Measurements from ENCODE around the gene NLGN4X. TPM values are rescaled to one million over a fixed set of nuclear protein-coding genes. Genes with fewer than 3 reads are reported as not detected.

The NLGN4X gene
- total RNA-seq, 1 donor from 2014 or later = 51.3 TPM

DNA sequence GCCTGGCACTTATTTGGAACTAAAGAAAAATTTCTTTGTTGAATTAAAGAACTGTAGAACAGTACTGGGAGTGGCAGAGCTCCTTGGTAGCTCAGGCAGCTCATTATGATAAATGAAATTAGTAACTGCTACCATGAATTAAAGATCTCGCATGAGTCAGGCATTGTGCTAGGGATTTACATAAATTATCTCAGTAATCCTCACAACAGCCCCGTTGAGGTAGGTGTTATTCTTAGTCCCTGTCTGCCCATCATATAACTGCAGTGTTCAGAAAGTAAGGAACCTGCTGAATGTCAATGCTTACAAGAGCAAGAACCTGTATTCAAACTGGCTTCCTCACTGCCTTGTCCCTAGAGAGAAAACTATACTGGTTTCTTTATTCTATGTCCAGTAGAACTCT is 108.3 kb downstream of the NLGN4X start:
- TF ChIP-seq, protein P1, sequence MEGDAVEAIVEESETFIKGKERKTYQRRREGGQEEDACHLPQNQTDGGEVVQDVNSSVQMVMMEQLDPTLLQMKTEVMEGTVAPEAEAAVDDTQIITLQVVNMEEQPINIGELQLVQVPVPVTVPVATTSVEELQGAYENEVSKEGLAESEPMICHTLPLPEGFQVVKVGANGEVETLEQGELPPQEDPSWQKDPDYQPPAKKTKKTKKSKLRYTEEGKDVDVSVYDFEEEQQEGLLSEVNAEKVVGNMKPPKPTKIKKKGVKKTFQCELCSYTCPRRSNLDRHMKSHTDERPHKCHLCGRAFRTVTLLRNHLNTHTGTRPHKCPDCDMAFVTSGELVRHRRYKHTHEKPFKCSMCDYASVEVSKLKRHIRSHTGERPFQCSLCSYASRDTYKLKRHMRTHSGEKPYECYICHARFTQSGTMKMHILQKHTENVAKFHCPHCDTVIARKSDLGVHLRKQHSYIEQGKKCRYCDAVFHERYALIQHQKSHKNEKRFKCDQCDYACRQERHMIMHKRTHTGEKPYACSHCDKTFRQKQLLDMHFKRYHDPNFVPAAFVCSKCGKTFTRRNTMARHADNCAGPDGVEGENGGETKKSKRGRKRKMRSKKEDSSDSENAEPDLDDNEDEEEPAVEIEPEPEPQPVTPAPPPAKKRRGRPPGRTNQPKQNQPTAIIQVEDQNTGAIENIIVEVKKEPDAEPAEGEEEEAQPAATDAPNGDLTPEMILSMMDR (IDR thresholded peaks at IDR 0.05; ENCODE audit: unreplicated experiment) = no peak
- no peak overlapping the region for H3K27ac Mint-ChIP-seq (ENCODE audit: unreplicated experiment)
- peaks cover 4% of the 10 kb centered on the region for H3K27me3 Mint-ChIP-seq (ENCODE audit: unreplicated experiment)
- DNase-seq (ENCODE audit: low spot score) = no peak
- H3K4me3 Mint-ChIP-seq (ENCODE audit: unreplicated experiment) = no peak overlapping the region
- H3K9me3 Mint-ChIP-seq (ENCODE audit: unreplicated experiment) = no peaks in the 10 kb centered on the region
- peaks cover 4% of the 10 kb centered on the region for H3K4me1 Mint-ChIP-seq (ENCODE audit: unreplicated experiment)
- no peaks in the 10 kb centered on the region for H3K36me3 Mint-ChIP-seq (ENCODE audit: low read depth, unreplicated experiment)

DNA sequence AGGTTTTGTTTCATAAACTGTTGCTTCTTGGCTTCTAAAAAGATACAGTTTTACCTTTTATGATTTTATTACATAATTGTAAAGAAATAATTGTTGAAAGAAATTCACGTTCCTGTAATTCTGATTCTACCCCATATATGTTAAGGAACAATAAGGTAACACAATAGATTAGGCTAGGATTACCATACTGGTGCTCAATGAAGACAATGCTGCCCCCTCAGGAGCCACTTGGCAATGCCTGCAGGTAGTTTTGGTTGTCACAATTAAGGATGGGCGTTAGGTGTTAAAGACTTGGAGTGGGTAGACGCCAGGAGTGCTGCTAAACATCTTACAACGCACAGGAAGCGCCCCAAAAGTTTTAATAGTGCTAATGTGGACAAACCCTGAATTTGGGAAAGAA is 133.2 kb downstream of the NLGN4X start:
- Mint-ChIP-seq H3K9me3 (ENCODE audit: unreplicated experiment) (no peaks in the 10 kb centered on the region), H3K36me3 (ENCODE audit: low read depth, unreplicated experiment) (no peaks in the 10 kb centered on the region), H3K4me1 (ENCODE audit: unreplicated experiment) (no peaks in the 10 kb centered on the region), H3K4me3 (ENCODE audit: unreplicated experiment) (no peak overlapping the region), H3K27ac (ENCODE audit: unreplicated experiment) (no peak overlapping the region), H3K27me3 (ENCODE audit: unreplicated experiment) (no peaks in the 10 kb centered on the region)
- no peak for DNase-seq (ENCODE audit: low spot score)
- TF ChIP-seq, protein P1 (IDR thresholded peaks at IDR 0.05; ENCODE audit: unreplicated experiment) = peak; percentile 21

DNA sequence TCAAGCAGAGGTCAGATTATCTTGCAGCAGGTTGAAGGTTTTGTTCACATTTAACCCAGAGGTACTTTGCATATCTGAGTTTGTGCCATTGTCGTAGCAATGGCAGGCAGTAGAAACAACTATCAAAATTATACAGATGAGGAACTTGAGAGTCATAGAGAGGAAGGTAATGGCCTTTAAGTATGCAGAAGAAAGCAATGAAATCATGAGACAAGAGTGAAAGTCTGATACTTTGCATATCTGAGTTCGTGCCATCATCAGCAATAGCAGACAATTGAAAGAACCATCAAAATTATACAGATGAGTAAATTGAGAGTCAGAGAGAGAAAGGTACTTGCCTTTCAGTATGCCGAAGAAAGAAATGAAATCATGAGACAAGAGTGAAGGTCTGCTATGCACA is 154.1 kb downstream of the NLGN4X start:
- no peaks in the 10 kb centered on the region for H3K27me3 Mint-ChIP-seq (ENCODE audit: unreplicated experiment)
- no peak for DNase-seq (ENCODE audit: low spot score)
- peaks cover 7% of the 10 kb centered on the region for H3K36me3 Mint-ChIP-seq (ENCODE audit: low read depth, unreplicated experiment)
- no peak overlapping the region for H3K27ac Mint-ChIP-seq (ENCODE audit: unreplicated experiment)
- TF ChIP-seq, protein P1 (IDR thresholded peaks at IDR 0.05; ENCODE audit: unreplicated experiment) = no peak
- no peak overlapping the region for H3K4me3 Mint-ChIP-seq (ENCODE audit: unreplicated experiment)
- no peaks in the 10 kb centered on the region for H3K4me1 Mint-ChIP-seq (ENCODE audit: unreplicated experiment)
- H3K9me3 Mint-ChIP-seq (ENCODE audit: unreplicated experiment) = no peaks in the 10 kb centered on the region

DNA sequence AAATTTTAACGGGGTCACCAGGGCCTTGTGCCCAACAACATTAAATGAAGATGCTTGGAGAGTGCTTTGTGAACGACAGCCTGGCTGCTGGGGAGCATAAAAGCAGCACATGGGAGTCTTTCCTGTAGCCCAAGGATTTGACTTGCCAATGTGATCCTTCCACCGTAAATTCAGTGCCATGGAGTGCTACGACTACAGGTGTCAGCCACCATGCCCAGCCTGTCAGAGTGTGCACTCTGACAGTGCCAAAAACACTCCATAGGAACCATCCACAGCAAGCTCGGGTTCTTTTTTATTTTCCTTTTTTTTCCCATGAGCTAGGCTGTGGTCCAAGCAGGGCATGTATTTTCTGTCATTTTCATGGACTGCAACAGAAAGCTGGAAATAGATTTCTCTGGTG is 156.9 kb downstream of the NLGN4X start:
- no peak overlapping the region for H3K4me3 Mint-ChIP-seq (ENCODE audit: unreplicated experiment)
- TF ChIP-seq, protein P1 (IDR thresholded peaks at IDR 0.05; ENCODE audit: unreplicated experiment) = no peak
- DNase-seq (ENCODE audit: low spot score) = no peak
- peaks cover 7% of the 10 kb centered on the region for H3K36me3 Mint-ChIP-seq (ENCODE audit: low read depth, unreplicated experiment)
- H3K9me3 Mint-ChIP-seq (ENCODE audit: unreplicated experiment) = no peaks in the 10 kb centered on the region
- no peaks in the 10 kb centered on the region for H3K27me3 Mint-ChIP-seq (ENCODE audit: unreplicated experiment)
- H3K27ac Mint-ChIP-seq (ENCODE audit: unreplicated experiment) = no peak overlapping the region
- H3K4me1 Mint-ChIP-seq (ENCODE audit: unreplicated experiment) = no peaks in the 10 kb centered on the region

DNA sequence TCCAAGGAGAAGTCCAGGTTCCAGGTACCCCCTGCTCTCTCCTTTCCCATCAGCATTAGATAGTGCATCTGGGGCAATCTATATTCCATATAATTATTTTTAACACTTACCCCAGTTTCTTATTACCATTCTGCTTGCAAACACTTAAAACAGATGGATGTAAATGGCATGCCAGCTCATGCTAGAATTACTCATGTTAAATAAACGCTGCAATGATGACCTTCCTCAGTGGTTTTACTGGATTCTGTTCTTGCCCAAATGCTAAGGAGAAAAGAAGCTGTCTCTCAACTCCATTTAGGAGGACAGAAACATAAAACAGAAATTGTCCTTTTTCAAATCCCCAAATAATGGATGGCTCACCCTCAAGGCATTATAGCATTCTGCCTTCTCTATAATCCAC is 161.1 kb downstream of the NLGN4X start:
- DNase-seq (ENCODE audit: low spot score) = no peak
- no peaks in the 10 kb centered on the region for H3K9me3 Mint-ChIP-seq (ENCODE audit: unreplicated experiment)
- no peak overlapping the region for H3K4me3 Mint-ChIP-seq (ENCODE audit: unreplicated experiment)
- TF ChIP-seq, protein P1 (IDR thresholded peaks at IDR 0.05; ENCODE audit: unreplicated experiment) = no peak
- no peaks in the 10 kb centered on the region for H3K27me3 Mint-ChIP-seq (ENCODE audit: unreplicated experiment)
- H3K4me1 Mint-ChIP-seq (ENCODE audit: unreplicated experiment) = no peaks in the 10 kb centered on the region
- no peak overlapping the region for H3K27ac Mint-ChIP-seq (ENCODE audit: unreplicated experiment)
- H3K36me3 Mint-ChIP-seq (ENCODE audit: low read depth, unreplicated experiment) = no peaks in the 10 kb centered on the region

Data from endothelial cell (in vitro differentiated cells).